Activated CD8-positive, alpha-beta memory T cell treated with anti-CD3 and anti-CD28 coated beads, Interleukin-2, amount 50 U/mL, for 1 hour (primary cell): ENCODE measurements around the gene FBRSL1.
"Not testable (repeated sequence)": the region's sequence is repeated elsewhere in the genome, so short reads cannot be mapped to it uniquely, and the experiment has no call there.

Experiments used
- DNase-seq: peaks from one replicate; pipeline ENCODE4 v3.0.0-alpha.2; 2020; ENCODE audit errors: extremely low read depth

FBRSL1 gene

DNA sequence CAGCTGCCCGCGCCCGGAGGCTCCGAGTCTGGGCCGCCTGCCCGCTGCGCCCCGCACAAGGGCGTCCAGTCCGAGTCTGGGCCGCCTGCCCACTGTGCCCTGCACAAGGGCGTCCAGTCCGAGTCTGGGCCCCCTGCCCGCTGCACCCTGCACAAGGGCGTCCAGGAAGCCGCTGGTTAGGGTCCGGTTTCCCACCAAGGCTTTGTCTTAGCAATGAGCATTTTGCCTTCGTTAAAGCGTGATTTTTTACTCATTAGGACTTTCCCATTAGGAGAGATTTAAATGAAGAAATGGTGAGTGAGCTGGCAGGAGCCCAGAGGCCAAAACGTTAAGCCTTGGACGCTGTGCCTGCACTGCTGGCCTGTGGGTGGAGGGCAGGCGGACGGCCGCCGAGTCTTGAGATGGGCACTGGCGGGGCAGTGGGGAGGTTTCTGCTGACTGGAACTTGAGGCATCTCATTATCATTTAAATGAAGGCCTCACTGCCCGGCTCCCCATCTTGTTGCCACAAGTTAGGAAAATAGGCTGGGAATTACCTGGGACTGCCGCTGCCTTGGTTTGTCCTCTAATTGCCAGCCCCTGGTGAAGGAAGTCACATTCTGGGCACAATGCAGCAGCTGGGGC lies 36.0 kb downstream of the FBRSL1 start:
- no peak for DNase-seq

DNA sequence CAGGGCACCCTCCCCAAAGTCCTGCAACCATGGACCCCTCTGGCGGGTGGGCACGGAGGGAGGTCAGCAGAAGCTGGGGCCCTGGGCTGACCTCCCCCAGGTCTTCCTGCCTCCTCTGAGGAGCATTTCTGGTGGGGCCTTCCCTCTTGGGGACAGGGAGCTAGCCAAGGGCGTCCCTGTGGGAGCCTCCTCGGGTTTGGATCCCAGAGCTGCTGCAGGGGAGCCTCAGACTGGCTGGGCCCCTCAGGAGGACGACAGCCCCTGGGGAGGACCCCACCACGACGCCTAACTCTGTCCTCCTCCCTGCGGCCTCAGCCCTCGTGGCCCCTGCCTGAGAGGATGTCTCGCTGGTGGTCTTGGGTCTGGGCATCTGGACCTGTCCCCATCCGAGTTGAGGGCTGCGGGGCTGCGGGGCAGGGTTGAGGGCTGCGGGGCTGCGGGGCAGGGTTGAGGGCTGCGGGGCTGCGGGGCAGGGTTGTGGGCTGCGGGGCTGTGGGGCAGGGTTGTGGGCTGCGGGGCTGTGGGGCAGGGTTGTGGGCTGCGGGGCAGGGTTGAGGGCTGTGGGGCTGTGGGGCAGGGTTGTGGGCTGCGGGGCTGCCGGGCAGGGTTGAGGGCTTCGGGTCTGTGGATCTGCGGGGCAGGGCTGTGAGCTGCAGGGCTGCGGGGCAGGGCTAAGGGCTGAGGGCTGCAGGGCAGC lies 37.4 kb downstream of the FBRSL1 start:
- no peak for DNase-seq

DNA sequence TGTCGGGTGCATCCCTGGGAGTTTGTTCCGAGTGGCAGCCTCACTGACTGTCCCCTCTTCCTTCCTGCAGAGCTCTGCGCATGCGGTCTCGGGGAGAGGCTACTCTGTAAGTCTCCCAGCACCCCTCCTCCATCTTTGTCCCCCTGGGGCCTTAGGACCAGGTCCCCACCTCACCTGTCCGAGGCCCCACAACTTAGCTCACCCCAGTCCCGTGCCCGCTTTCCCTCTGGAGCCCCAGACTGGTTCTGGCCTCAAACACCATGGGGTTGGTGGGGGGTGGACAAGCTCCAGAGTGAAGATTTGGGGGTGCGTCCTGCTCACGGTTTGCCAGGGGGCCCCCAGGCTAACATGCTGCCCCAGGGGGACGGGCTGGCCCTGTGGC lies 37.9 kb downstream of the FBRSL1 start:
- no peak for DNase-seq

DNA sequence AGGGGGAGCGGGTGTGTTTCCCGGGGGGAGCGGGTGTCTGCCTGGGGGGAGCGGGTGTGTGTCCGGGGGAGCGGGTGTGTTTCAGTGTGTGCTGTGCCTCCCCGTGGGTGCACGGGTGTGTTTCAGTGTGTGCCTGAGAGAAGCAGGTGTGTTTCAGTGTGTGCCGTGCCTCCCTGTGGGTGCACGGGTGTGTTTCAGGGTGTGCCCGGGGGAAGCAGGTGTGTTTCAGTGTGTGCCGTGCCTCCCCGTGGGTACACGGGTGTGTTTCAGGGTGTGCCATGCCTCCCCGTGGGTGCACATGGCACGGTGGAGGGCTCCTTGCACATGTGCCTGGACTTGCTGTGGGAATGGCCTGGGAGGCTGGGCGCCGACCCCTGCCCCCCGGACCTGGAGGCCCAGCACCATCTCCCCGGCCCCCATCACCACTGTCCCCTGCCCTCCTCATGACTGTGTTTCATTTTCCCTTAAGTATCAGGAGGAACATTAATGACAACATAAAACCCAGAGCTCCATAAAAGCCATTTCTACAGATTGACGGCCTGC lies 38.7 kb downstream of the FBRSL1 start:
- no peak for DNase-seq

DNA sequence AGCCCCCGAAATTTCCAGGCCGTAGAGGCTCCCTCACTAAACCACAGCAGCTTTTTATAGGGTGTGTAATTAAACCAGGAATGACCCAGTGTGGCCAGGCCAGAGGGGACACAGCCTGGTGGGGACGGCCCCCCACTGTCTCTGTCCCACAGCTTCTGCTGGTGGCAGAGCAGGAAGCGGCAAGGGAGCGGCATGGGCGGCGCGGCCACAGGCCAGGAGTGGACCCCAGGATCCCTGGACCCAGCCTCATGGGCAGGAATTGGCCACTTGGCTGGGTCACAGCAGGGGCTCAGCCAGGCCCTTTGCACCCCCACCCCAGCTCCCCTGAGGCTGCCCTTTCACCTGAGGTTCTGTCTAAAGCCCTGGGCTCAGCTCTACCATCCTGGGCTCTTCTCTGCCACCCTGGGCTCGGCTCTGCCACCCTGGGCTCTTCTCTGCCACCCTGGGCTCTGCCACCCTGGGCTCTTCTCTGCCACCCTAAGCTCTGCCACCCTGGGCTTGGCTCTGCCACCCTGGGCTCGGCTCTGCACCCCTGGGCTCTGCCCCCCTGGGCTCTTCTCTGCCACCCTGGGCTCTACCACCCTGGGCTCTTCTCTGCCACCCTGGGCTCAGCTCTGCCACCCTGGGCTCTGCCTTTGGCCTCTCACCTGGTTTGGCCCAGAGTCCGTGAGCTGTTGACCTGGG lies 39.3 kb downstream of the FBRSL1 start:
- no peak for DNase-seq

DNA sequence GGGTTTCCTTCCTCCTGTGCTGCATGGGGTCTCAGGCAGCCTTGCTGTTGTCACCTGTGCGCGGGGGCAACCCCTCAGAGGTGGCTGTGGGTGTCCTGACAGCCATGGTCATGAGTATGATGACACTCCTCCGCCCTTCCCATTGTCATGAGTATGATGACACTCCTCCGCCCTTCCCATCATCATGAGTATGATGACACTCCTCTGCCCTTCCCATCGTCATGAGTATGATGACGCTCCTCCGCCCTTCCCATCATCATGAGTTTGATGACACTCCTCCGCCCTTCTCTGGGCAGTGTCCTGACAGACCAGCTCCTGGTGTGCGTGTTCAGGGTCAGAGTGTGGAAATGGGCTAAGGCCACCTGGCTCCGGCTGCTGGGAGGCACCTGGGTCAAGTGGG lies 40.0 kb downstream of the FBRSL1 start:
- DNase-seq: no peak

DNA sequence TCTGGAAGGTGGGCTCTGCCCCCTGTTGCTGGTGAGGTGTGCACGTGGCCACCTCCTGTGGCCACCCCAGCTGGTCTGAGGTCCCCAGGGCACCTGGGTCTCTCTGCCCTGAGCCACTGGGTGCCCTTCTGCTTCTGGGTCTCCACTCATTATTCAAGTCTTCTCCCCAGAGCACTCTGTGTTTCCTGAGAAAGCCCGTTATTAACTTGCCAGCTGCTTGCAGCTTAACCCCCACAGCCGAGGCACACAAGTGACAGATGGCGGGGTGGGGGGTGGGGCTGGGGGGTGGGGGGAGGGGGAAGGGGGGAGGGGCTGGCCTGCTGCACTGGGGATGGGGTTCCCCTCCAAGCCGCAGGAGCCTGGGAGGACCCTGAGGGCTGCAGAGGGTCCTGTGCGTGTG lies 40.5 kb downstream of the FBRSL1 start:
- no peak for DNase-seq

DNA sequence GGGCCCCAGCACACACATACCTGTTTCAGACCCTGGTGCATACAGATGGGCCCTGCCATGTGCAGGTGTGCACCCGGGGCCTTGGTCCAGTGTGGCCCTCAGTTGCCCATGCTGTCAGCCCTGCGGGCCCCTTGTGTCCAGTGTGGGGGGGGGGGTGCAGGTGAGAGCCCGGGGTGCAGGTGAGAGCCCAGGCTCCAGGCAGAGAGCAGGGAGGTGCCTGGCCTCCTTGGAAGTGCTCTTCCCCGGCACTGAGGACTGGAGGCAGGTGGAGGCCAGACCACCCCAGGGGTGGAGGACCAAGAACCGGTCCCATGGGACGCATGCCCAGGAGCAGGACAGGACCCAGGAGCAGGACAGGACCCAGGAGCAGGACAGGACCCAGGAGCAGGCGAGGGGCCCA lies 40.9 kb downstream of the FBRSL1 start:
- no peak for DNase-seq

DNA sequence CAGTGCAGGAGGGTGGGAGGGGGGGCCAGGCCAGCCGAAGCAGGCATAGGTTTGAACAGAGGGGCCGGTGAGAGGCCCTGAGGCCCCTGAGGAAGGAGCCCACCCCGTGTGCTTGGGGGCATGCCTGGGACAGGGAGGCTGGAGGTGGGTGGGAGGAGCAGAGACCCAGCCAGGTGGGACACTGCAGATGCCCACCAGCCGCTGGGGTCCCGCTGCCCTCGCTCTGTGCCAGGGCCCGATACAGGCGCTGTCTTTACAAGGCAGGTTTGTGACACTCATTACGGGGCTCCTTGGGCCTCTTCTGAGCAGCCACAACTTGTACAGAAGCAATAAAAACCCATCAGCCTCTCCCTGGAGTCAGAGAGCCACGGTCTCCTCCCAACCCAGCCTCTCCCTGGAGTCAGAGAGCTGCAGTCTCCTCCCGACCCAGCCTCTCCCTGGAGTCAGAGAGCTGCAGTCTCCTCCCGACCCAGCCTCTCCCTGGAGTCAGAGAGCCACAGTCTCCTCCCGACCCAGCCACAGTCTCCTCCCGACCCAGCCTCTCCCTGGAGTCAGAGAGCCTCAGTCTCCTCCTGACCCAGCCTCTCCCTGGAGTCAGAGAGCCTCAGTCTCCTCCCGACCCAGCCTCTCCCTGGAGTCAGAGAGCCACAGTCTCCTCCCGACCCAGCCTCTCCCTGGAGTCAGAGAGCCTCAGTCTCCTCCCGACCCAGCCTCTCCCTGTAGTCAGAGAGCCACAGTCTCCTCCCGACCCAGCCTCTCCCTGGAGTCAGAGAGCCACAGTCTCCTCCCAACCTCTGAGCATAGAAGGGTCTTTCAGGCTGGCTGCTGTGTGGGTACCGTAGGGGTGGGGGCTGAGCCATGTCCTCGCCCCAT lies 43.0 kb downstream of the FBRSL1 start:
- DNase-seq: not testable (repeated sequence)

DNA sequence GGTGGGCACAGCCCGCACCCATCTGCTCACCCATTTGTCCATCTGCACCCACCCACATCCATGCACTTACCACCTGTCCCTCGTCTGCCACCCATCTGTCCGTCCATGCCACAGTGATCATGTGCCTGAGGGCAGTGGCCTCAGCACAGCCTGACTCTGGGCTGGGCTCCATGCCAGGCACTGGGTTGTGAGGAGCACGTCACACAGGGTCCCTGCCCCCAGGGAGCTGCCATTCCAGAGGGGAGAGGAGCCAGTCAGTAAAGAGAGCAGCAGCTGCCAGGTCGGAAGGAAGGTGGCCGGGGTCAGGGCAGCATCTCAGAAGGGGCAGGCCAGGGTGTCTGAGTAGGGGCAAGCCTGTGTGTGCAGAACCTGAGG lies 43.6 kb downstream of the FBRSL1 start:
- no peak for DNase-seq

DNA sequence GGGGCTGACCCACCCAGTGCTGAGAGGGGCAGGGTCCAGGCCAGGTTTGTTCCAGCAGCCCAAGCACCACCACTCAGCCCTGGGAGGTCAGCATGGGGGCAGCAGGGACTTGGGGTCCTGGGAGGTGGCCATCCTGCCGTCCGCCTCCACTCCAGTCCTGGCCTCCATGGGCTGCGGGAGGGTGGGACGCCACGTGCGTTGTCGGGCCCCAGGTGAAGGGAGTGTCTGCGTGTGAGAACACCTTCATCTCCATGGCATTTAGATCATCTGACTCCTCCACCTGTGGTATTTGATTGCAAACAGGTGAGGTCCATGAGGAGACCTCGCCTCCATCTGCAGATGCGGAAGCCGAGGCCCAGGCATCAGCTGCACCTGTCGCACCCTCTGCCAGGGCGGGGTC lies 44.1 kb downstream of the FBRSL1 start:
- no peak for DNase-seq

DNA sequence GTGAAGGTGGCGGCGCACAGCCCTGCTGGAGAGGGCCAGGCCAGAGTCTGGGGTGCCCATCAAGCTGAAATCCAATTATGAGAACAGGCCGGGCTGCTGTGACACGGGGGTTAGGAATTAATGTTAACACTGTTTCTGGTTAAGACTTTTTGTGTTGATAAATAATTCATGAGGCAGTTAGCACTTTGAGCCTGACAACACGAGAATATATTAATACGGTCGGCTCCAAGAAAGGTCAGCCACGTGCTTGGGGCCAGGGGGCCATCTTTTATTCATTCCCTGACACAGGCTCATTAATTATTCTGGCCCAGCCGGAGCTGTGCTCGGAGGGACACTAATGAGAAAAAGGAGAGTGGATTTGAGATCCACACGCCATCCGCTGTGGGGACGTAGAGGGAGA lies 45.1 kb downstream of the FBRSL1 start:
- DNase-seq: no peak

DNA sequence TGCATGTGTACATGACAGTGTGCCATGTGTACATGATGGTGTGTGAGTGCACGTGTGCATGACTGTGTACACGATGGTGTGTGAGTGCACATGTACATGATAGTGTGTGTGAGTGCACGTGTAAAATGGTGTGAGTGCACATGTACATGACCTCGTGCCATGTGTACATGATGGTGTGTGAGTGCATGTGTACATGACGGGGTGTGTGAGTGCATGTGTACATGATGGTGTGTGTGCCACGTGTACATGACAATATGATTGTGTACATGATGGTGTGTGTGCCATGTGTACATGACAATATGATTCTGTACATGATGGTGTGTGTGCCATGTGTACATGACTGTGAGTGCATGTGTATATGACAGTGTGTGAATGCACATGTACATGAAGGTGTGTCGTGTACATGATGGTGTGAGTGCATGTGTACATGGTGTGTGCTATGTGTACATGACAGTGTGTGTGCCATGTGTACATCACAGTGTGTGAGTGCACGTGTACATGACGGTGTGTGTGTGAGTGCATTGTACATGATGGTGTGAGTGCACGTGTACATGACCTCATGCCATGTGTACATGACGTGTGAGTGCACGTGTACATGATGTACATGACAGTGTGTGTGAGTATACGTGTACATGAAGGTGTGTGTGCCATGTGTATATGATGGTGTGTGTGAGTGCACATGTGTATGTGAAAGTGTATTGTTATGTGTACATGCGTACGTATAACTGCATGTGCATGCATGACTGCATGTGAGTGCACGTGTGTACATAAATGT lies 46.3 kb downstream of the FBRSL1 start:
- DNase-seq: no peak

DNA sequence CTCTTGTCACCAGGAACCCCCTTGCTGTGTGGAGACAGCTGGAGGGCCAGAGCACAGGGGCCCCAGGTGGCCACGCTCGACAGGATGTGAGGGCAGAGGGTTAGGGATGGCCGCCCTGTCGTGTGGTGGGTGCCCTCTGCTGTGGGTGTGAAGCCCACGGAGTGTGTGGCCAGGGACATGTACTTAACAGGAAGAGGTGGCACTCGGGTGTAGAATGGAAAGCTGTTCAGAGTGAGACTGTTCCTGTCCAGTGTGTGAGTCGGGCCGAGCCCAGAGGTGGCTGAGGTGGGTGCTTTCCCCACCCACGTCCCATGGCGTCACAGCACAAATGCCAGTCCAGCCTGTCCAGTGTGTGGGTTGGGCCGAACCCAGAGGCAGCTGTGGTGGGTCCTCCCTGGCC lies 47.1 kb downstream of the FBRSL1 start:
- no peak for DNase-seq

DNA sequence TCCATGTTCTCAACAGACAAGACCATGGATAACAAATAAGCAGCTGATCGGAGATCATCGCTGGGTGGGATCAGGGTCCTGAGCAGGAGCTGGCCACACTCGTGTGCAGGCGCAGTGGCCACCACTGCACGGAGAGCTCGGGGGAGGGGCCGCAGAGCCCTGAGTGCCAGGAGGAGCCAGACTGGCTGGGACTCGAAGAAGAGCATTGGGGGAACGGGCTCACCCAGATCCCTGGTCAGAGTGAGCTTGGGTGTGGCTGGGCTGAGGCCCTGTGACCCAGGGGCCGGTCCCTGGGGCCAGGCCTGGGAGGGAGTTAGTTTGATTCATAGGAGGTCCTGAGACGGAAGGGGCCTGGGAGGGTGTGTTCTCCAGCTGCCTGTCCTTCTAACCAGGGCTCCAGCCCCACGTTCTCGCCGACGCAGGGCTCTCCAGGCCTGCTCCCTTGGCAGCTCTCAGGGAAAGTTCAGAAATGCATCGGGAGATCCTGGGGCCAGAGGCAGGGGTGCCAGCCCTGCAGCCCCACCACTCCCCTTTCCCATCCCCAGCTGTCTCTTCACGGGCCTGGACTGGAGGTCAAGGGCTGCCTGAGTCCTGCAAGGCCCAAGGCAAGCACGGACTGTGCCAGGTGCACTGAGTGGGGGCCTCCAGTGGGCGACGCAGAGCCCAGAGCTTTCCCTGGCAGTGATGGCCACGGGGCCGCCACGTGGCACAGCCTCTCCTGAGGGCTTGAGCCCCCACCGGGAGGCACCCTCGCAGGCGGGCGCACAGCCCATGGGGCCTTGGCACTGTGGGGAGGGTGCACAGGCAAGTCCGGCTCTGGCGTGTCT lies 48.1 kb downstream of the FBRSL1 start:
- DNase-seq: no peak

DNA sequence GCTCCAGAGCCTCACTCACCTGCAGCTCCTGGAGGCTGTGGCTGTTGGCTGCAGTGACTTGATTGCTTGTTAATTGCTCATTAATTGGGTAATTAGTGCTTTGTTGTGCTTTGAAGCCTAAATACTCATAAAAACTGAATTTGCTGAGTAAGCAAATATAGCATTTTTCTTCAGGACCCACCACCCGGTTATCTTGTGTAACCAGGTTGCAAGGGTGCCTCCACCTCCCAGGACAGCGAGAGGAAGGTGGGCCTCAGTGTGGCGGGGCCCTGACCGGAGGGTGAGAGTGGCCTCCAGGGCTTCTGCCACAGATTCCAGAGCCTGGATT lies 48.7 kb downstream of the FBRSL1 start:
- no peak for DNase-seq

DNA sequence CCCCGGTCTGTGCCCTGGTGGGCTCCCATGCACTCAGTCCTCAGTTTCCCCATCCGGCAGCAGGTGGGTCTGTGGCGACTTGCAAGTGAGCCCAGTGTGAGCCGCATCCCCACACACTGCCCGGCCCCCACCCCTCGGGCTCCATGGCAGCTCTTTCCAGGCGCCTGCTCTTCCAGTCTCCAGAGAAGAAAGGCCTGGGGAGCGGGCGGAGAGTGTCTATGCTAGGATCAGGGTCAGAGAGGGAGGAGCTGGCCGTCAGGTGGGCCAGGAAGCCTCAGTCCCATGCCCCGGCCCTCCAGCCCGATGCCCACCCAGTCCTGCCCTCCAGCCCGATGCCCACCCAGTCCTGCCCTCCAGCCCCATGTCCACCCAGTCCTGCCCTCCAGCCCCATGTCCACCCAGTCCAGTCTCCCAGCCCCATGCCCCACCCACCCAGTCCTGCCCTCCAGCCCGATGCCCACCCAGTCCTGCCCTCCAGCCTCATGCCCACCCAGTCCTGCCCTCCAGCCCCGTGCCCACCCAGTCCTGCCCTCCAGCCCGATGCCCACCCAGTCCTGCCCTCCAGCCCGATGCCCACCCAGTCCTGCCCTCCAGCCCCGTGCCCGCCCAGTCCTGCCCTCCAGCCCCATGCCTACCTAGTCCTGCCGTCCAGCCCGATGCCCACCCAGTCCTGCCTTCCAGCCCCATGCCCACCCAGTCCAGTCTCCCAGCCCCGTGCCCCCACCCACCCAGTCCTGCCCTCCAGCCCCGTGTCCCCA lies 49.2 kb downstream of the FBRSL1 start:
- DNase-seq: no peak

DNA sequence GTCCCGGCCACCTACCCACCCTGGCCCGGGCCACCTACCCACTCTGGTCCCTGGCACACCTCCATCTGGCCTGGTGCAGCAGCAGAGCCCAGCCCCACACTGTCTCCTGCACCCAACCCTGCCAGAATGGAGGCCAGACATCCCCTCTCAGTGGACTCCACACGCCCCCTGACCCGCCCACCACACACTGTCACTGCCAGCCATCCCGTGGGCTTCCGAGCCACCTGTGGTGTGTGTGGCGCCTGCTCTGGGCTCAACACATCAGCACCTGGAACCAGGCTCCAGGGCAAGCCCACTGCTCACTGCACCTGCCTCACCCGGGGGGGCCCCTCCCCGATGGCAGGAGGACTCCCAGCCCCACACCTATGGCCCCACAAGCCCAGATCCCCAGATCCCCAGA lies 50.5 kb downstream of the FBRSL1 start:
- no peak for DNase-seq

DNA sequence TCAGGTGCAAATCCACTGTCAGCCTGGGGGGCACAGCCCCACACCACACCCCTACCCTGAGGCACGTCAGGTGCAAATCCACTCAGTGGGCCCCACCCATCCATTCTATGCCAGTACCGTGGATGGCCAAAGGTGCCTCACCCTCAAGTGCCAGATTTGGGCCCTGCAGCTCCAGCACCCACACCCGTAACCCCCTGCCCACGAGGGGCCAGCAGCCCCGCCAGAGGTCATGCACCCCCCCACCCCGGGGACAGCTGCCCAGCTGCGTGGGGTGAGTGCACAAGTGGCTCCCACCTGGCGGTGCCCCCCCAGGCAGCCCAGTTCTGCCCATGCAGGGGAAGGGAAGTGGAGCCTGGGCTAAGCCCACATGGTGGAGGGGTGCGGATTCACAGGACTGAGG lies 51.2 kb downstream of the FBRSL1 start:
- no peak for DNase-seq

DNA sequence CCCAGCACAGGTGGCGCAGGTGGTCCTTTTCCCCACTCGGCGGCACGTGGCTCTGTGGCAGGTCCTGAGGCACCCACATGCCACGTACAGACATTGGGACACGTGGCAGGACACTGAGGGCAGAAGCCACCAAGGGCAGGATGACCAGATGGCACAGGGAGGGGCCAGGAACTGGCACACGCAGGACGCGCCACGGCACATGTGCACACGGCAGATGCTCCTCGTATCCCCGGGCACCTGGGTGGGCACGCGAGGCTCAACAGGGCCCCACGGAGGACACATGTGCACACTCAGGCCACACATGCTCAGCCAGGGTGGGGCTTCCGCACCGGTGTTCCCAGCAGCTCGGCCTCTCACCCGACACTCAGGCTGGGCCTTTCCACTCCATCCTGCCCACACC lies 52.0 kb downstream of the FBRSL1 start:
- DNase-seq: no peak
